Measurements from ENCODE around the gene PSAP. TPM values are rescaled to one million over a fixed set of nuclear protein-coding genes. Genes with fewer than 3 reads are reported as not detected.

PSAP gene
- total RNA-seq, 2 donors from 2014 or later, result 488 to 516 TPM

- no peak for TF ChIP-seq CTCF (IDR thresholded peaks at IDR 0.05)
- Histone ChIP-seq H3K4me1 (no peaks in the 10 kb centered on the region), H3K27me3 (no peaks in the 10 kb centered on the region), H3K36me3 (replicated peaks in 1 of 2; ENCODE audit: insufficient read depth in 1 of 2, low read depth in 2 of 2) (no peaks in the 10 kb centered on the region), H3K4me3 (no peak overlapping the region), H3K27ac (no peak overlapping the region), H3K9me3 (no peaks in the 10 kb centered on the region)
- intact Hi-C loops (cut with DNase I), result no loop called here
- ATAC-seq (no peak), DNase-seq (no peak)
- 89% methylated on average over 6 of the region's 6 CpGs for WGBS, 2 donors
Observed at GRCh38 chr10:71802235-71802634, 48.8 kb downstream of the PSAP start.

- Histone ChIP-seq H3K36me3 (replicated peaks in 1 of 2; ENCODE audit: insufficient read depth in 1 of 2, low read depth in 2 of 2) (no peaks in the 10 kb centered on the region), H3K9me3 (no peaks in the 10 kb centered on the region), H3K4me3 (no peak overlapping the region), H3K27me3 (no peaks in the 10 kb centered on the region), H3K4me1 (no peaks in the 10 kb centered on the region), H3K27ac (no peak overlapping the region)
- DNase-seq (no peak), ATAC-seq (no peak)
- TF ChIP-seq CTCF (IDR thresholded peaks at IDR 0.05), result no peak
- no peak for TF ChIP-seq POLR2A (IDR thresholded peaks at IDR 0.05)
- WGBS, 2 donors, result 86 to 88% methylated on average over 9 of the region's 9 CpGs
- intact Hi-C loops (cut with DNase I), result no loop called here
Observed at GRCh38 chr10:71801361-71801760, 49.7 kb downstream of the PSAP start.

GRCh38 chr10:71799608-71800453, 51.2 kb downstream of the PSAP start:
- TF ChIP-seq POLR2A (IDR thresholded peaks at IDR 0.05) (no peak), CTCF (IDR thresholded peaks at IDR 0.05) (no peak)
- H3K27ac ChIP-seq, result no peak overlapping the region
- H3K9me3 ChIP-seq, result no peaks in the 10 kb centered on the region
- no peaks in the 10 kb centered on the region for H3K4me1 ChIP-seq
- H3K4me3 ChIP-seq, result no peak overlapping the region
- DNase-seq (peak in 3 of 4 donors; percentile 51 to 55 (median 53)), ATAC-seq (no peak)
- H3K27me3 ChIP-seq, result no peaks in the 10 kb centered on the region
- H3K36me3 ChIP-seq (replicated peaks in 1 of 2; ENCODE audit: insufficient read depth in 1 of 2, low read depth in 2 of 2), result no peaks in the 10 kb centered on the region
- WGBS, 2 donors, result 58 to 100% methylated on average over 2 to 3 of the region's 3 CpGs
- intact Hi-C loops (cut with DNase I), result no loop called here

GRCh38 chr10:71799112-71799511, 51.9 kb downstream of the PSAP start:
- TF ChIP-seq CTCF (IDR thresholded peaks at IDR 0.05) (no peak), POLR2A (IDR thresholded peaks at IDR 0.05) (no peak)
- H3K9me3 ChIP-seq, result no peaks in the 10 kb centered on the region
- H3K27ac ChIP-seq, result no peak overlapping the region
- H3K4me3 ChIP-seq, result no peak overlapping the region
- DNase-seq, result no peak
- no peak for ATAC-seq
- 58% methylated on average over 10 of the region's 10 CpGs; no CpG with 5 or more reads in 1 of the 2 donors for WGBS, 2 donors
- H3K36me3 ChIP-seq (replicated peaks in 1 of 2; ENCODE audit: insufficient read depth in 1 of 2, low read depth in 2 of 2), result no peaks in the 10 kb centered on the region
- no peaks in the 10 kb centered on the region for H3K4me1 ChIP-seq
- intact Hi-C loops (cut with DNase I), result no loop called here
- no peaks in the 10 kb centered on the region for H3K27me3 ChIP-seq

- no peak for ATAC-seq
- TF ChIP-seq POLR2A (IDR thresholded peaks at IDR 0.05) (no peak), CTCF (IDR thresholded peaks at IDR 0.05) (no peak)
- DNase-seq, result no peak
- intact Hi-C loops (cut with DNase I), result no loop called here
- 87 to 100% methylated on average over 4 to 6 of the region's 6 CpGs for WGBS, 2 donors
- Histone ChIP-seq H3K9me3 (no peaks in the 10 kb centered on the region), H3K4me1 (no peaks in the 10 kb centered on the region), H3K36me3 (replicated peaks in 1 of 2; ENCODE audit: insufficient read depth in 1 of 2, low read depth in 2 of 2) (no peaks in the 10 kb centered on the region), H3K27me3 (no peaks in the 10 kb centered on the region), H3K27ac (no peak overlapping the region), H3K4me3 (no peak overlapping the region)
Observed at GRCh38 chr10:71798308-71798624, 52.8 kb downstream of the PSAP start.

Measured in body of pancreas (tissue), 4 donors.